Neutrophil (primary cell): ENCODE results near the gene HMGN3.

Experiments
- H3K27ac ChIP-seq: fragments of 200-600 bp; sonication (generic); 2 replicates; pipeline ENCODE4 v1.5.1; 2016; ENCODE audit warnings: mild to moderate bottlenecking, moderate library complexity
- H3K27me3 ChIP-seq: fragments of 200-600 bp; sonication (generic); 2 replicates; pipeline ENCODE4 v1.6.0; 2016; ENCODE audit warnings: mild to moderate bottlenecking
- H3K36me3 ChIP-seq: fragments of 200-600 bp; sonication (generic); 2 replicates; pipeline ENCODE4 v1.5.1; 2017
- H3K4me1 ChIP-seq, 2 experiments: fragments of 200-600 bp in 1 of 2; sonication (generic) in 1 of 2; 1 replicate in 1 of 2; 2 replicates in 1 of 2; pipeline versions ENCODE4 v1.5.1 to v1.6.1; 2013 to 2016; ENCODE audit warnings: low read depth in 1 of 2, low read length in 1 of 2, mild to moderate bottlenecking in 1 of 2, moderate library complexity in 1 of 2; ENCODE audit not compliant: control insufficient read depth in 1 of 2, insufficient read depth in 1 of 2
- H3K4me3 ChIP-seq, 2 experiments: fragments of 200-600 bp in 1 of 2; sonication (generic) in 1 of 2; 1 replicate in 1 of 2; 2 replicates in 1 of 2; pipeline ENCODE4 v1.5.1; 2013 to 2016; ENCODE audit warnings: low read depth in 1 of 2, low read length in 1 of 2, mild to moderate bottlenecking in 1 of 2, moderate library complexity in 1 of 2
- H3K9me3 ChIP-seq: fragments of 200-600 bp; sonication (generic); 2 replicates; pipeline ENCODE4 v1.5.1; 2016
- CTCF ChIP-seq: fragments of 200-600 bp; sonication (generic); IDR thresholded peaks from 2 replicates; pipeline ENCODE4 v1.5.1; 2016; ENCODE audit warnings: antibody characterized with exemption

The HMGN3 gene

GRCh38 chr6:79189760-79190350 lies 44.6 kb downstream of the HMGN3 start:
- no peaks in the 10 kb centered on the region for H3K27me3 ChIP-seq
- no peak overlapping the region for H3K4me3 ChIP-seq
- TF ChIP-seq CTCF = no peak
- no peak overlapping the region for H3K27ac ChIP-seq
- no peaks in the 10 kb centered on the region for H3K4me1 ChIP-seq
- H3K9me3 ChIP-seq = no peaks in the 10 kb centered on the region
- no peaks in the 10 kb centered on the region for H3K36me3 ChIP-seq

- H3K4me3 ChIP-seq = no peak overlapping the region
- H3K36me3 ChIP-seq = no peaks in the 10 kb centered on the region
These were observed 45.5 kb downstream of the HMGN3 start for GRCh38 chr6:79188885-79189480.

GRCh38 chr6:79188107-79188506 lies 46.4 kb downstream of the HMGN3 start:
- no peak for TF ChIP-seq CTCF

More at GRCh38 chr6:79188885-79189480, 45.5 kb downstream of the HMGN3 start:
- H3K27me3 ChIP-seq = no peaks in the 10 kb centered on the region
- TF ChIP-seq CTCF = no peak
- no peaks in the 10 kb centered on the region for H3K4me1 ChIP-seq
- H3K27ac ChIP-seq = no peak overlapping the region
- H3K9me3 ChIP-seq = no peaks in the 10 kb centered on the region

GRCh38 chr6:79186564-79186963 lies 47.9 kb downstream of the HMGN3 start:
- no peaks in the 10 kb centered on the region for H3K36me3 ChIP-seq
- H3K9me3 ChIP-seq = no peaks in the 10 kb centered on the region
- H3K27ac ChIP-seq = no peak overlapping the region
- H3K4me3 ChIP-seq = no peak overlapping the region
- TF ChIP-seq CTCF = no peak
- no peaks in the 10 kb centered on the region for H3K27me3 ChIP-seq
- H3K4me1 ChIP-seq = no peaks in the 10 kb centered on the region

More at GRCh38 chr6:79188107-79188506, 46.4 kb downstream of the HMGN3 start:
- H3K36me3 ChIP-seq = no peaks in the 10 kb centered on the region
- H3K4me1 ChIP-seq = no peaks in the 10 kb centered on the region
- H3K9me3 ChIP-seq = no peaks in the 10 kb centered on the region
- no peaks in the 10 kb centered on the region for H3K27me3 ChIP-seq
- no peak overlapping the region for H3K4me3 ChIP-seq
- no peak overlapping the region for H3K27ac ChIP-seq

- TF ChIP-seq CTCF = no peak
- Histone ChIP-seq H3K4me1 (no peaks in the 10 kb centered on the region), H3K36me3 (no peaks in the 10 kb centered on the region), H3K9me3 (no peaks in the 10 kb centered on the region), H3K4me3 (no peak overlapping the region), H3K27me3 (no peaks in the 10 kb centered on the region), H3K27ac (no peak overlapping the region)
These were observed 49.8 kb downstream of the HMGN3 start for GRCh38 chr6:79184641-79185040.
